Transverse colon (tissue), 4 donors: Measurements from ENCODE around the gene LGI1. TPM values are rescaled to one million over a fixed set of nuclear protein-coding genes. Genes with fewer than 3 reads are reported as not detected.

ENCODE experiments used
- DNase-seq: peaks from one replicate; pipeline ENCODE4 v3.0.0-alpha.2; 2019
- H3K27ac ChIP-seq, 4 donors: fragments of 200-600 bp; sonication (generic); 2 replicates each; pipeline ENCODE4 v1.5.1; 2016 to 2018; ENCODE audit warnings: inconsistent platforms in 4 of 4
- H3K27me3 ChIP-seq: fragments of 200-600 bp; sonication (generic); 2 replicates; pipeline ENCODE4 v1.5.1; 2017; ENCODE audit warnings: inconsistent platforms
- H3K36me3 ChIP-seq, 4 donors: fragments of 200-600 bp; sonication (generic); 2 replicates each; pipeline ENCODE4 v1.5.1; 2017 to 2019; ENCODE audit warnings: inconsistent platforms in 4 of 4
- H3K4me1 ChIP-seq, 4 donors: fragments of 200-600 bp; sonication (generic); 2 replicates each; pipeline ENCODE4 v1.5.1; 2017 to 2020; ENCODE audit warnings: inconsistent platforms in 4 of 4
- H3K4me3 ChIP-seq, 4 donors: fragments of 200-600 bp; sonication (generic); 1 replicate in 1 of 4; 2 replicates in 3 of 4; pipeline versions ENCODE4 v1.5.1 to v1.6.1; 2017 to 2019; ENCODE audit warnings: inconsistent platforms in 4 of 4
- H3K9me3 ChIP-seq, 2 donors: fragments of 200-600 bp; sonication (generic); 2 replicates each; pipeline ENCODE4 v1.5.1; 2017 to 2019; ENCODE audit warnings: inconsistent platforms in 2 of 2
- CTCF ChIP-seq, 5 experiments: fragments of 200-600 bp in 3 of 5; fragments of 450-650 bp in 2 of 5; sonication (generic) in 3 of 5; IDR thresholded peaks; 1 replicate in 2 of 5; 2 replicates in 3 of 5; pipeline ENCODE4 v1.5.1; 2016 to 2017; ENCODE audit warnings: antibody characterized with exemption in 5 of 5, inconsistent platforms in 3 of 5, mild to moderate bottlenecking in 2 of 5, moderate library complexity in 1 of 5
- EP300 ChIP-seq: sonication (generic); formaldehyde crosslinking; IDR thresholded peaks from one replicate; pipeline ENCODE4 v1.6.1; 2017; ENCODE audit warnings: antibody characterized with exemption, low read depth
- POLR2A ChIP-seq: fragments of 450-650 bp; IDR thresholded peaks from one replicate; pipeline ENCODE4 v1.6.1; 2016; ENCODE audit warnings: antibody characterized with exemption, mild to moderate bottlenecking, moderate library complexity
- POLR2AphosphoS5 ChIP-seq, 3 donors: sonication (generic); formaldehyde crosslinking; IDR thresholded peaks; one replicate each; pipeline ENCODE4 v1.6.1; 2016; ENCODE audit warnings: antibody characterized with exemption in 3 of 3
- WGBS, 2 donors: methylation state at CpG; one replicate each; pipeline ENCODE4 v1.1.5; 2018; ENCODE audit warnings: low coverage in 1 of 2; 5-methylcytosine and 5-hydroxymethylcytosine counted together
- in situ Hi-C, 4 donors: fragments of 200-750 bp; cut with MboI; loops; one replicate each; pipeline versions ENCODE4 v1.15.0 to v1.15.1; 2017; ENCODE audit warnings: low sequenced_read_pairs in 3 of 4, low pct_ligation_motif_present in 1 of 4, low pct_unique_long_range_greater_than_20kb in 1 of 4
- intact Hi-C: fragments of 100-400 bp; cut with DNase I; formaldehyde crosslinking; loops from one replicate; pipeline ENCODE4 v1.15.1; 2023; ENCODE audit warnings: low total_unique reads
- total RNA-seq, 4 donors: library from RNA; depleted of rRNA; stranded (reverse); fragments of >200 nt; gene quantifications; one replicate each; pipeline ENCODE4 v1.1.0, GENCODE V29; 2016

Gene LGI1
- total RNA-seq, 4 donors from 2014 or later, result 1.1 to 2.4 TPM; not detected in 2

GRCh38 chr10:93768892-93769291, 11.2 kb downstream of the LGI1 start:
- H3K4me3 ChIP-seq, result no peak overlapping the region
- H3K36me3 ChIP-seq, result no peaks in the 10 kb centered on the region
- intact Hi-C loops, result no loop called here
- H3K27ac ChIP-seq, result no peak overlapping the region
- H3K9me3 ChIP-seq, result no peaks in the 10 kb centered on the region
- DNase-seq, result no peak
- TF ChIP-seq CTCF (IDR thresholded peaks at IDR 0.05), result no peak
- no peak for TF ChIP-seq EP300
- TF ChIP-seq POLR2AphosphoS5 (IDR thresholded peaks at IDR 0.05), result no peak
- no peak for TF ChIP-seq POLR2A
- H3K4me1 ChIP-seq, result no peaks in the 10 kb centered on the region
- H3K27me3 ChIP-seq, result no peaks in the 10 kb centered on the region
- in situ Hi-C loops, result no loop called here

GRCh38 chr10:93771354-93771753, 13.6 kb downstream of the LGI1 start:
- in situ Hi-C loops, result no loop called here

GRCh38 chr10:93773120-93773519, 15.4 kb downstream of the LGI1 start:
- intact Hi-C loops (no loop called here), in situ Hi-C loops (no loop called here)
- peaks cover 4% of the 10 kb centered on the region for H3K27me3 ChIP-seq

More at GRCh38 chr10:93771354-93771753, 13.6 kb downstream of the LGI1 start:
- H3K27me3 ChIP-seq, result peaks cover 4% of the 10 kb centered on the region
- no peaks in the 10 kb centered on the region for H3K4me1 ChIP-seq
- H3K4me3 ChIP-seq, result no peak overlapping the region
- H3K27ac ChIP-seq, result no peak overlapping the region
- intact Hi-C loops, result no loop called here
- 68 to 71% methylated on average over 4 to 7 of the region's 7 CpGs for WGBS, 2 donors
- no peak for DNase-seq
- H3K36me3 ChIP-seq, result no peaks in the 10 kb centered on the region
- no peaks in the 10 kb centered on the region for H3K9me3 ChIP-seq
- TF ChIP-seq POLR2AphosphoS5 (IDR thresholded peaks at IDR 0.05), result no peak
- no peak for TF ChIP-seq CTCF (IDR thresholded peaks at IDR 0.05)
- TF ChIP-seq POLR2A, result no peak
- no peak for TF ChIP-seq EP300

GRCh38 chr10:93773705-93774104, 16.0 kb downstream of the LGI1 start:
- 56% methylated on average over 4 of the region's 4 CpGs; no CpG with 5 or more reads in 1 of the 2 donors for WGBS, 2 donors
- TF ChIP-seq POLR2AphosphoS5 (IDR thresholded peaks at IDR 0.05) (no peak), POLR2A (no peak), EP300 (no peak), CTCF (IDR thresholded peaks at IDR 0.05) (no peak)
- no peak for DNase-seq
- Histone ChIP-seq H3K4me3 (no peak overlapping the region), H3K36me3 (no peaks in the 10 kb centered on the region), H3K9me3 (no peaks in the 10 kb centered on the region), H3K4me1 (no peaks in the 10 kb centered on the region), H3K27ac (no peak overlapping the region), H3K27me3 (peaks cover 4% of the 10 kb centered on the region)
- intact Hi-C loops (no loop called here), in situ Hi-C loops (no loop called here)

More at GRCh38 chr10:93773120-93773519, 15.4 kb downstream of the LGI1 start:
- Histone ChIP-seq H3K9me3 (no peaks in the 10 kb centered on the region), H3K4me3 (no peak overlapping the region), H3K36me3 (no peaks in the 10 kb centered on the region), H3K27ac (no peak overlapping the region), H3K4me1 (no peaks in the 10 kb centered on the region)
- no peak for TF ChIP-seq EP300
- TF ChIP-seq POLR2A, result no peak
- TF ChIP-seq CTCF (IDR thresholded peaks at IDR 0.05), result no peak
- no peak for TF ChIP-seq POLR2AphosphoS5 (IDR thresholded peaks at IDR 0.05)
- 49 to 69% methylated on average over 5 of the region's 5 CpGs for WGBS, 2 donors
- DNase-seq, result no peak
